ENCODE data around the gene PSMD6. TPM values are rescaled to one million over a fixed set of nuclear protein-coding genes. Genes with fewer than 3 reads are reported as not detected.
A peak's percentile ranks its signal among the peaks of the same experiment; 100 is the strongest.

Gene PSMD6
- total RNA-seq, 1 donor from 2014 or later: 69.6 TPM

- no peak for DNase-seq (ENCODE audit: low spot score)
These were observed 13.8 kb downstream of the PSMD6 start for GRCh38 chr3:64009528-64009927.

DNA sequence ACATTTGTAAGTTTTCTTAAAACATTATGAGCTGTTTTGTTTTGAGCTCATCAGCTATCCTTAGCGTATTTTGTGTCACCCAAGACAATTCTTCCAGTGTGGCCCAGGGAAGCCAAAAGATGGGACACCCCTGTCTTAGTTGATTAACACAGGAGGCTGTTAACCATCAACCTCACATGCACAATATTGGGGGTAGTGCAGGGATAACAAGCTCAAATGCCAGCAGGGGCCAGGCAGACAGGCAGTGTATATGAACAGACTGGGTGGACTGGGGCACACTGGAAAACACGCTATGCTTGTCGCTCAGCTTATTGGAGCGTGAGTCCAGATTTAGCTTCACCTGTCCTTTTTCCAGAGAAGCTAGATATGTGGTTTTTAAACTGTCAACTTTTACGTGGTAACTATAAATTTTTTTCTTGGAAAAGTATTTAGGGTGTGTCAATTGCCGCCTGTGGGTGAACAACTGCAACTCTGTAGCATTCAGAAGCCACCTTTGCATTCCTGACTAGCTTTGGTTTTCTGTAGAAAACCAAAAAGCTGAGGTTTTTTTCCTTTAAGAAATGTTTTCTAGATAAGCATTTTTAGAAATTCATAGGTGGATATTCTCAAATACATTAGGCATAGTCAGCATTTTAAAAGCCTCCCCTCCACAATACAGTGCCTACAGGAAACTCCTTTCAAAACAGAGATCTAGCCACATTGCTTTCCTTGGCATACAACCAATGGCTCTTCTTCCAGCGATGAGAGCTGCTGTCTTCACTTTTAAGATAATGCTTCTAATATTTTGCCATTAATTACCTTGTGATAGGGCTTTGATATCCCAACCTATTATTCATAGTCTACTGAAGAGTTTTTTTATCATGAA is 14.6 kb downstream of the PSMD6 start:
- no peak for DNase-seq (ENCODE audit: low spot score)

DNA sequence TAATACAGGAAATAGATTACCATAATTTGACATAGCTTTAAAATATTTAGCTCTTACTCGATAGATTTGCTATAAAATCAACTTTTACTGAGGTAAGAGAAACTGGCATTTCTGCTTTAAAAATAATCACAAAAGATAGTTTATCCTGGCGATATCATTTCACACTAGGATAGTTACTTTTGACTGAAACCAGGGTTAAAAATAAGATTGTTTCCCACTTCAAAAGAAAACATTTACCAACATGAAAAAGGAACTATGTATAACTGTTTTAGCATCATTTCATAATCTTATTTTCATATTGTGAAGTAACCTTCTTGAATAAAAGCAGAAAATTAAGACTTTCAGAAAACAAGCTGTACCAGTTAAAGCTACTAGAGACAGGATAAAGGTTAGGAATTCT is 15.3 kb downstream of the PSMD6 start:
- no peak for DNase-seq (ENCODE audit: low spot score)

DNA sequence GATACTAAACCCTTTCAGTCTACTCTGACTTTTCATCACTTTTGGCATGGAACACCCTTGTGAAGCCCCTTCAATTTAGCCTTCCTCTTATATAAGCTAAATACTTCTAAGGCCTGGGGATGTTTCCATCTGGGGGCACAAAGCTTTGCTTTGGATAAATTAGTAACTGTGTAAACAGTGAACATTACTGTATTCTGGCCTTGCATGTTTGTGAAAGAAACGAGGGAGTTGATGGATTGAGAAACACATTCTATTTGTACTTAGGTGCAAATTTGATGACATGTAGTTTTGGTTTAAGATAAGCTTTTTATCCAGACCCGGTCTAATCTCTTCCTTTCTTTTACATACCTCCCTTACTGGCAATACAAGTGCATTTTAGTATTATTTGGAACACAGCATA is 19.7 kb downstream of the PSMD6 start:
- no peak for DNase-seq (ENCODE audit: low spot score)

DNA sequence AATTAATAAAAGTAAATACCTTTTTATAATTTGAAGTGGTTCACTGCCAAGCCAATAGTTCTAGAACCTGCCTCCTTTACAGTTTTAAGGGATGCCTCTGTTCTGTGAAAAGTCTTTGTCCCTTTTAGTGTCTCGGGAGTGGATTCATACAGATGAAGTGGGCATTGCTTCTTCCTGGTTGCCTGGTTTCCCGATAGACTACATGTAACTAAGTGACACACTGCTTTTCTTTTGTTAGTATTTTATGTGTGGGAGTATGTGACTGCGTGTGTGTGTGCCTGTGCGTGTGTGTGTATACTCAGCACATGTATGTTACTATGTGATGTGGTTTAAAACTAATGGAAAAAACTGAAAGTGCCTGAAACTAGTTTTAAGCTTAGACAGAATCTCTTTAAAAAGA is 21.1 kb downstream of the PSMD6 start:
- DNase-seq (ENCODE audit: low spot score): no peak

DNA sequence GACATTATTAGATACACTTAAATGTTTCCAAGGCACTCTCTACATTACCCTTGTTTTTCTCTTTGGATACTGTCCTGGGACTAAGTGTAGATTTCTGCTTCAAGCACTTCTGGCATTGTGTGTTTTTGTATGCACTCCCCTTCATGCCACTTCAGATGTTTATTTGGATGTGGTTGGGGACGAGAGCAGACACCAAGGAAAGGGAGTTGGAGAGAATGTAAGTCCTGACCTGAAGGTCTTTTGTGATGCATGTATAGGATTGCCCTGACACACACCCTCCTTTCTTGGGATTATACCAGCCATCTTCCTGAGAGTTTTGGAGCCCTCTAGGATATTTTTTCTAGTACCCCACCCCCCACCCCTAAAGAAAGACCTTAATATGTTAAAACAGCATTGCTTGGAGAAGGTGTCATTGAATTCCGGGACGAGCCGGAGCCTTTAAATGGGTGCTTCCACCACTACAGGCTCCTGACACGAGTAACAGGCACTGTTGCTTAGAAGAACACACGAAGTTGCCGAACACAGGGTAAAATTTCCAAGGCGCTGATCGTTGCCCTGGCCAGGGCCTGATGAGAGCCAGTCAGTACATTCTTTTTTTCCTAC is 22.7 kb downstream of the PSMD6 start:
- DNase-seq (ENCODE audit: low spot score): no peak

DNA sequence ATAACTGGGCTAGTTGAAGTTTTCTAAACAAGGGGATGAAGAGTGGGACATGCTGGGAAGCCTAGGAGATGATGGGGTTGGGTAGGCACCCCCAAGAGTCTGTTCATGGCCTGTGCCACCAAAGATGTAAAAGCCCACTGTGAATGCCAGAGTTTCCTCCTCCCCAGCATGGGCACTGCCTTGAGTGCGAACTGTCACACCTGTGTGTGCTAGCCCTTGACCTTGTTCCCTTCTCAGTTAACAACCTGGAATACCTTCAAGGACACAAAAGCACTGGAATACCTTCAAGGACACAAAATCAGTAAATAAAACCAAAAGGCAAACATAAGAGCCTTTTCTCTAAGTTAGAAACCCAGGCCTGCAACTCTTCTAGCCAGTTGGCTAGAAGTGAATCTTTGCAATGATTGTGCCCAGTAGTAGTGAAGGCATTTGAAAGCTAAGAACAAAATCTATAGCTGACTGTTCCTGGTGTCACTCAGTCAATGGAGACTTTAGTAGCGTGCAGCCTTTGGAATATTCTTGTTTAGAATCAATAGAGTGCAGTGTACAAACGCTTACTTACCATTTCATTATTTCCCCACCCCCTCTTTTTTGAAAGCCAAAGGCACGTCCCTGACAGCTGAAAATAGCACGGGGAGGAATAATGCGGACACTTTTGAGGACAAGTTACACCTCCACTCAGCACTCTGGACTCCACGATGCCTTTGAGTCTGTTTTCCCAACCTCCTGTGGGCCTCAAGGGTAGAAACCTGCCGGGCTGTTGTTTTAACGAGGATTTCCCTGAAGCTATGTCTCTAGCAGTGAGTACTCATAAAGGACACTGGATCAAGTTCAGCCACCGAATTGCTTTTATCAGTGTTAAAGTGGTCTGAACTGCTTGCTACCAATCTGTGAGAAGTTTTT is 24.2 kb downstream of the PSMD6 start:
- no peak for DNase-seq (ENCODE audit: low spot score)

GRCh38 chr3:63995086-63995485 is 28.2 kb downstream of the PSMD6 start:
- no peak for DNase-seq (ENCODE audit: low spot score)

DNA sequence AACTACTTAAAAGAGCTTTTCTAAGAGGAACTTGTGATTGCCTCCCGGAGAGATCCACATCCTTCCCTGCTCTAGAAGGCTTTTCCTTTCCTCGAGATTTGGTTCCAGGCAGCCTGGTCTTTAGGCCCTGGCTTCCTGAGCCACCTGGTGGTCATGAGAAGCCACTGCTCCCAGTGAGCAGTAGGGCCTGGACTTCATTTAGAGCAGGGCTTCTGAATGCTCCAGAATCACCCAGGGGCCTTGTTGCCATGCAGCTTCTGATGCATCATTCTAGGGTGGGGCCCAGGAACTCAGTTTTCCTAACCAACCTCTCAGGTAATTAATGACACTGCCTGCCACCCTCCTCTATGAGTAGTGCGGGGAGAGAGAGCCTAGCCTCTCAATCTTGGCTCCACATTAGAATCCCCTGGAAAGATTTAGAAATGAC is 29.6 kb downstream of the PSMD6 start:
- DNase-seq (ENCODE audit: low spot score): peak; percentile 59

GRCh38 chr3:63992516-63993209 is 30.6 kb downstream of the PSMD6 start:
- no peak for DNase-seq (ENCODE audit: low spot score)

GRCh38 chr3:63991666-63992065 is 31.6 kb downstream of the PSMD6 start:
- DNase-seq (ENCODE audit: low spot score): no peak

DNA sequence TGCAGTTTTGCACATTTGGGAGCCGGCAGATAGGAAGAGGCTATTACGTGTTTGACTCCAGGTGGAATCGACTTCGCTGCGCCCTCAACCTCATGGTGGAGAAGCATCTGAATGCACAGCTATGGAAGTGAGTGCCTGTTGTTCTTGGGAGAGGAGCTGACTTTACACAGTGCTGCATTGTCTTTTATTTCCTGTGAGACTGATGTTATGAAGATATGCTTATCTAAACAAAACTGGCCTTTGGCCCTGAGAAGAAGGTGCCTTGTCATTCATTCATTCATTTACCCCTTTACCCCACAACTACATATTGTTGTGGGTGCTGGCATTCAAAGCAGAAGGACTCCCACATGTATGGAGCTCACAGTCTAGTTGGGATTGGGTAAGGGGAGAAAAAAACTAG is 32.6 kb downstream of the PSMD6 start:
- no peak for DNase-seq (ENCODE audit: low spot score)

GRCh38 chr3:63990204-63990603 is 33.1 kb downstream of the PSMD6 start:
- no peak for DNase-seq (ENCODE audit: low spot score)

DNA sequence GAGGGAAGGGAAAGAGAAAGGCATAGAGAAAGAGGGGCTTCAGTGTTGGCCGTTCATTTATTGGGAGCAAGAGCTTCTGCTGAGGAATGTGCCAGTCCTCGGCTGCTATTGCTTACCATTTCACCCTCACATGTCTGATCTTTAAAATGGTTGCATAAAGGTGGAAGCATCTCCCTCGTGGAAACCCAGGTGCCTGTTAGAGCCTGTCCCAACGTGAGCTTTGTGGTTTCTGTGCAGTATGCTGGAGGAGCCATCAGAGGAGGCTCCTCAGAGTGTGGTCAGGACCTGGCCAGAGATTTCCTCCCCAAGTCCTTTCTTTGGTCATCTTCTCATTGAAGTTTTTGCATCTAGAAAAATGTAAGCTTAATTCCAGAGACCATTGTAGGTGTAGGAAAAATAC is 34.4 kb downstream of the PSMD6 start:
- no peak for DNase-seq (ENCODE audit: low spot score)

DNA sequence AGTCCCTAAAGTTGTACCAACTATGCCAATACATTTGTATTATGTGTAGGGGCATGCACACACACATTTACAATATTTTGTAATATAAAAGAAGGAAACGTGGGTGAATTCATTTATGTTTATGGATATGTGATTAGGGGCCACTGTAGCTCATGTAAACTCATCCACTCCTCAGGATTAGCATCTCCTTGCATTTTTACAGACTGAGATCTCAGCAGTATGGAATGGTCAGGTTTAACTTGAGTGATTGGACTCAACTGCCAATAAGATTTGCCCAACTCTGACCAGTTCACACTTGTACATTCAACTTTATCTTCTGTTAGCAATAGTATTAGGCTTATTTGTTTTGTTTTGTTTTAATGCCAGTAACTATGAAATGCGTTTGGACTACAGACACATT is 36.5 kb downstream of the PSMD6 start:
- no peak for DNase-seq (ENCODE audit: low spot score)

GRCh38 chr3:63986146-63986545 is 37.1 kb downstream of the PSMD6 start:
- no peak for DNase-seq (ENCODE audit: low spot score)

GRCh38 chr3:63984391-63984790 is 38.9 kb downstream of the PSMD6 start:
- DNase-seq (ENCODE audit: low spot score): no peak

DNA sequence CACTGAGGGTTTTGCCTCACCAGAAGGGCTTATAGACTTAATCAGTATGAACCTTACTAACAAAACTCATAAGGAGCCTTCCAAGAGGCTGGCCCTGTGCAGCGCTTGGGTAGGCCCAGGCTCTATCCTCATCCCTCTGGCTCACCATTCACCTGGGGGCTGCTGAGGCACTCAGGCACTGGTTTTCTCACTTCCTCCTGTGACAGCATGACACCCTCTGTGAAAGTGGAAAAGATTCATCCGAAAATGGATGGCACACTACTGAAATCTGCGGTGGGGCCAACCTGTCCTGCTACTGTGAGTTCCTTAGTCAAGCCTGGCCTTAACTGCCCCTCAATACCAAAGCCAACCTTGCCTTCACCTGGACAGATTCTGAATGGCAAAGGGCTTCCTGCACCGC is 41.3 kb downstream of the PSMD6 start:
- DNase-seq (ENCODE audit: low spot score): no peak

DNA sequence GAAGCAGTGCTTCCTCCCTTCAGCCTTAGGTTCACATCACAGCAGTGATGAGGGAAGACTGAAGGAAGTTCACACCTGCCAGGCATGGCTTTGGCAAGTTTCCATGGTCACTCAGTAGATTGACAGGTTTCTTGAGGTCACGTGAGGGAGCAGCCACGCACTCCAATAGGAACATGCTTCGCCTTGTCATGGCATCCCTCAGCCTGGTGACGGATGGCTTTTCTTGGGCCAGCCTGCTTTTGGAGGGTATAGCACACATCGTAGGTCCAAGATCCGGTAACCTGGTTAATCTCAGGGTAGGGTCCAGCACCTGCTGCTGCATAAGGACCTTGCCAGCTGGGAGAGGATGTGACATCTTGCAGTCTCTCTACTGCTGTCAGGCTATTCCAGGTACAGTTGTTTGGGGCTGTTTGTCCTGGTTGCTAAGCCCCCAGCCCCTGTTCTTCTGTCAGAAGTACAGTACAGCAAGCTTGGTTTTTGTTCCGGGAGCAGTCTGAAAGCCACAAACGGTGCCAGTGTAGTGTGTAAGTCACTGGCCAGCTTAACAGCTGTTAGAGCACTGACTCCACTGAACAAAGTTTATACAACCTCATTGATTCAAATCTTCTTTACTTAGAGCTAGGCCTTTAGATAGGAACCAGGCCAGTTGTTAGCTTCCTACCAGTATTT is 42.3 kb downstream of the PSMD6 start:
- no peak for DNase-seq (ENCODE audit: low spot score)

GRCh38 chr3:63980019-63980418 is 43.3 kb downstream of the PSMD6 start:
- DNase-seq (ENCODE audit: low spot score): no peak
